Right lobe of liver (tissue), 6 donors: ENCODE results near the gene MYEOV. TPM values are rescaled to one million over a fixed set of nuclear protein-coding genes. Genes with fewer than 3 reads are reported as not detected.

Experiments
- ATAC-seq, 4 donors: fragments of 200-7000 bp; cut with Tn5 transposase; one replicate each; pipeline ENCODE4 v1.9.1; 2020; ENCODE audit warnings: mild to moderate bottlenecking in 4 of 4, moderate library complexity in 4 of 4
- DNase-seq, 3 donors: peaks; one replicate each; pipeline ENCODE4 v3.0.0-alpha.2; 2020
- H3K27ac ChIP-seq, 3 donors: fragments of 200-600 bp; one replicate each; pipeline ENCODE4 v1.8.0; 2022
- H3K27me3 ChIP-seq, 2 donors: fragments of 200-600 bp; one replicate each; pipeline ENCODE4 v1.8.0; 2022
- H3K36me3 ChIP-seq, 4 donors: fragments of 200-600 bp; sonication (generic) in 1 of 4; one replicate each; pipeline versions ENCODE4 v1.5.1 to v1.8.0; 2017 to 2022; ENCODE audit warnings: control low read depth in 1 of 4
- H3K4me1 ChIP-seq, 4 donors: fragments of 200-600 bp; sonication (generic) in 1 of 4; one replicate each; pipeline versions ENCODE4 v1.5.1 to v1.8.0; 2017 to 2022; ENCODE audit warnings: control low read depth in 1 of 4
- H3K4me3 ChIP-seq, 3 donors: fragments of 200-600 bp; one replicate each; pipeline ENCODE4 v1.8.0; 2022
- H3K9me3 ChIP-seq, 4 donors: fragments of 200-600 bp; sonication (generic) in 1 of 4; one replicate each; pipeline versions ENCODE4 v1.5.1 to v1.8.0; 2017 to 2022; ENCODE audit warnings: control low read depth in 1 of 4
- CTCF ChIP-seq, 4 donors: fragments of 200-600 bp in 3 of 4; fragments of 450-650 bp in 1 of 4; IDR thresholded peaks; one replicate each; pipeline versions ENCODE4 v1.5.1 to v1.8.0; 2016 to 2022; ENCODE audit warnings: antibody characterized with exemption in 4 of 4, mild to moderate bottlenecking in 2 of 4
- POLR2A ChIP-seq: fragments of 450-650 bp; IDR thresholded peaks from one replicate; pipeline ENCODE4 v1.6.1; 2017; ENCODE audit warnings: antibody characterized with exemption, mild to moderate bottlenecking
- WGBS: methylation state at CpG from one replicate; pipeline ENCODE4 v1.1.6; 2018; ENCODE audit warnings: low coverage, low lambda C conversion rate; ENCODE audit not compliant: insufficient coverage; ENCODE audit errors: missing lambda C conversion rate; 5-methylcytosine and 5-hydroxymethylcytosine counted together
- intact Hi-C, 2 donors: fragments of 100-400 bp; cut with DNase I; formaldehyde crosslinking; loops; one replicate each; pipeline versions ENCODE4 v1.11.2 to v1.14.1; 2022
- total RNA-seq, 6 experiments: library from RNA; depleted of rRNA in 2 of 6; stranded (reverse); fragments of >200 nt in 2 of 6; fragmentation: NEBNext Ultra II Directional in 3 of 6; extraction: Animal tissue kit (Norgen Biotek cat#: 25700) in 3 of 6; gene quantifications; one replicate each; pipeline versions ENCODE4 v1.1.0 to v1.2.4, GENCODE V29; 2016 to 2023
- donor health status: DM: no; HTN: yes; CAD: no.
- donor health status: DM: no; HTN: no; CAD: no.
- donor health status: DM: no; HTN: no; CAD: no.
- donor health status: DM: no; HTN: yes; CAD: no.
- donor health status: DM: no; HTN: yes; CAD: no.

The MYEOV gene
- total RNA-seq, 6 experiments from 2014 or later: 0.25 to 1.2 (median 0.70) TPM; not detected in 2

- H3K4me1 ChIP-seq: peaks cover 0 to 18% (median 0%) of the 10 kb centered on the region in 4 donors
- no peak for TF ChIP-seq CTCF (IDR thresholded peaks at IDR 0.05)
- TF ChIP-seq POLR2A: no peak
- no peaks in the 10 kb centered on the region for H3K36me3 ChIP-seq
- H3K9me3 ChIP-seq: no peaks in the 10 kb centered on the region
- no peak overlapping the region for H3K27ac ChIP-seq
- no peaks in the 10 kb centered on the region for H3K27me3 ChIP-seq
- DNase-seq: no peak
- intact Hi-C loops: no loop called here
- no peak overlapping the region for H3K4me3 ChIP-seq
- no peak for ATAC-seq
Measured at GRCh38 chr11:69275178-69275577, 18.8 kb upstream of the MYEOV start.

DNA sequence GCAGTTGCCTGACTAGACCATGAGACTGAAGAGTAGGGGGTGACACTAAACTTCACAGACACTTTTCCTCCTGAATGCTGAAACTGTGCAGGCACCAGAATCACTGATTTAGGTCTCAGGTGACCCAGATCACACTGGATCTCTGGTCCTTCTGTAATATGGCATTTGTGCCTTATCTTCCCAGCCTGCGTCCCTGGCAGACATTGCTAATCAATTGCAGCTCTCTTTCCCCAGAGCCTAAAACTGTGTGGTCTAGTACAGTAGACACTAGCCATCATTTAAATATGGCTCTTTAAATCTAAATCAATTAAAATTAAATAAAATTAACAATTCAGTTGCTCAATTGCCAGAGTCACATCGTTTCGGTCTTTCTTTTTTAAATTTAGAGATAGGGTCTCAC lies 17.8 kb upstream of the MYEOV start:
- no peak for DNase-seq
- Histone ChIP-seq H3K36me3 (no peaks in the 10 kb centered on the region), H3K4me3 (no peak overlapping the region), H3K9me3 (no peaks in the 10 kb centered on the region), H3K27ac (no peak overlapping the region), H3K4me1 (peaks cover 0 to 18% (median 0%) of the 10 kb centered on the region in 4 donors), H3K27me3 (no peaks in the 10 kb centered on the region)
- intact Hi-C loops: no loop called here
- 94% methylated on average over 3 of the region's 3 CpGs for WGBS
- no peak for ATAC-seq
- no peak for TF ChIP-seq POLR2A

DNA sequence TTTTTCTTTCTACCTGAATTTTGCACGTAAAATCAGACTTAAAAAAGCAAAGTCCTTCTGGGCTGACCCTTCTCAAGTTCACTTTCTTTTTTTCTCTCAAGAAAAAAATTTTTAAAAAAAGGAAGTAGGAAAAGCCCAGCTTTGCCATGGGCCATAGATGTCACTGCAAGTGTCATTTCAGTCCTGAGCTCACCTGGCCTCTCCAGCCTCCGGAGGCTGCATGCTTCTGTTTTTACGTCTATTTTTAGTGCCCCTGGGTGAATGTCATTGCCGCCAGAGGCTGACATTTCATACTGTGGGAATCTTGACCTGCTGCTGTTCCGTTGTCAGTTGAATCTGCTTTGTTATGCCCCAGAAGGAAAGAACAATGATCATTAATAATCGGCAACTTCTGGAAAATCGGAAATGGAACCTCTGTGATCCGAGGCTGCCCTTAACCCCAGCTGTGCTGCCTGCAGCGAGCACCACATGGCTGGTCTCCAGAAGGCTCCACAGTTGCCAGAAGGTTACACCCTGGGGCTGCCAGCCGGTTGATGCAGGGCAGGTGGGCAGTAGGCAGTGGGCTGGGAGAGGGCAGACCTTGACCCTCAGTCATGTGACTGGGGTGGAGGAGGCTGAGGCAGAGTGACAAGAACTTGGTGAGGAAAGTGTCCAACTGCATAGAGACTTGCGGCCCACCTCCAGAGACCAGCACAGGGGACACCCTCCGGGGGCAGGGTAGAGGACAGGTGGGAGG lies 16.7 kb upstream of the MYEOV start:
- H3K27me3 ChIP-seq: no peaks in the 10 kb centered on the region
- H3K4me3 ChIP-seq: no peak overlapping the region
- H3K36me3 ChIP-seq: no peaks in the 10 kb centered on the region
- H3K9me3 ChIP-seq: no peaks in the 10 kb centered on the region
- H3K4me1 ChIP-seq: peaks cover 0 to 18% (median 0%) of the 10 kb centered on the region in 4 donors
- WGBS: 65% methylated on average over 7 of the region's 12 CpGs
- no peak overlapping the region for H3K27ac ChIP-seq
- DNase-seq: no peak
- no peak for TF ChIP-seq CTCF (IDR thresholded peaks at IDR 0.05)
- TF ChIP-seq POLR2A: no peak
- ATAC-seq: no peak
- intact Hi-C loops: no loop called here

- intact Hi-C loops: no loop called here
- TF ChIP-seq POLR2A (no peak), CTCF (IDR thresholded peaks at IDR 0.05) (no peak)
- ATAC-seq (peak in 2 of 4 donors; percentile 27 to 32), DNase-seq (no peak)
- Histone ChIP-seq H3K4me1 (peaks cover 0 to 9% (median 0%) of the 10 kb centered on the region in 4 donors), H3K27me3 (no peaks in the 10 kb centered on the region), H3K4me3 (no peak overlapping the region), H3K9me3 (no peaks in the 10 kb centered on the region), H3K27ac (no peak overlapping the region), H3K36me3 (no peaks in the 10 kb centered on the region)
- 67% methylated on average over 3 of the region's 12 CpGs for WGBS
Measured at GRCh38 chr11:69278091-69278867, 15.7 kb upstream of the MYEOV start.

DNA sequence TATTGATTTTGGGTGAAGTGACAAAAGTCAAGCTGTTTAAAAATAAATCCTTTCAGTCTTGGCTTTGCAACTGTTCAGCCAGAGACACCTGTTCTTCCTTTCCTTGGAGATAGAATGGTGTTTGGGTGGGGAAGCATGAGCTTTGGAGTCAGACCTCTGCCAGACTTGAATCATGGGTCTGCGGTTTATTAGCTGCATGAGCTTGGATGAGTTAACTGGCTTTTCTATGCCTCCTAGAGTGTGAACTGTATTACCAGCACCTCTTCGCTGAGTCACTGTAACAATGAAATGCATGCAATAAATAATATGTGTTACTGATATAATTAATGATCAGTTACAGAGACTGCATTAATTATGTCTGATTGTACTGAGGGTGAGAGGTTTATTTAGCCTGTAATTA lies 13.5 kb upstream of the MYEOV start:
- no peak for DNase-seq
- Histone ChIP-seq H3K4me3 (no peak overlapping the region), H3K27me3 (no peaks in the 10 kb centered on the region), H3K27ac (no peak overlapping the region), H3K36me3 (no peaks in the 10 kb centered on the region), H3K9me3 (no peaks in the 10 kb centered on the region), H3K4me1 (no peaks in the 10 kb centered on the region)
- no peak for TF ChIP-seq CTCF (IDR thresholded peaks at IDR 0.05)
- no peak for TF ChIP-seq POLR2A
- 92% methylated on average over 2 of the region's 2 CpGs for WGBS
- ATAC-seq: no peak
- intact Hi-C loops: no loop called here
